ENCODE data around the gene DGKH.

The DGKH gene

GRCh38 chr13:42048342-42048683 lies at the start of gene DGKH:
Gene DGKH (plus strand): TSS chr13:42048648. CDS start chr13:42048774, 126 bp downstream.
- no peak for DNase-seq

GRCh38 chr13:42000846-42001245 lies 47.6 kb upstream of the DGKH start:
- DNase-seq = no peak

GRCh38 chr13:42001580-42001979 lies 46.9 kb upstream of the DGKH start:
- no peak for DNase-seq

GRCh38 chr13:42002066-42002465 lies 46.4 kb upstream of the DGKH start:
- no peak for DNase-seq

GRCh38 chr13:42007844-42008243 lies 40.6 kb upstream of the DGKH start:
- no peak for DNase-seq

- DNase-seq = no peak
Observed at GRCh38 chr13:42009057-42009456, 39.4 kb upstream of the DGKH start.

DNA sequence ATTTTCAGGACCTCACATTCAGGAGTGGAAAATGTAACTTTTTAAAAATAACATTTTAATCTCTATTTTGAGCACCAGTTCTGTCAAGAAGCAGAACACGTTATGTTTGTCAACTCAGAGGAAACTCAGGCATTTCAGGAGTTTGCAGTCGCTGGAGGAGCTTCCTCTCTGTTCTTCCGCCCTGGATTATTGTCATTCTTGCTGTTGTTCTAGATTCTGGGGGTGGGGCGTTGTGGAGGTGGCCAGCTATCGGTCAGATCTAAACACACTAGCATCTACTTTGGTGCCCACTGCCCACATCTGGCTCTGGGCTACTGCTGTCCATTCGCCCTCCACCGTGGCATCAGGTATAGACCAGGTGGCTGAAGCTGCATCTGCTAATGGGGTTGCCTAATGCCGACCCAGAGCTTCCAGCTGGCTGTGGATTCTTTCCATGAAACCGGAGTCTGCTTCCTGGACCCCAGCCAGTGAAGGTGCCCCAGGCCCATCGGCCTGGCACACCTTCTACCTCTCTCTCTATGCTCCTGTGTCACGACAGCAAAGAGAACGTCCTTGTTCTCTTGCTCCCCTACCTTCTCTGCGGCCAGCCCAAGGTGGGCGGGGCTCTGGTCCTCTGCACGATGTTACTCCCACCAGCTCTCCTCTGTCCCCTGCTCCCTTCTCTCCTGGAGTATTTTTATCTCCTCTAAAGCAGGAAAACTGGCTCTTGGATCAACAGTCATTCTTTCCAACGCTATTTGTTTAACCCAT lies 36.7 kb upstream of the DGKH start:
- DNase-seq = no peak

GRCh38 chr13:42014119-42014518 lies 34.3 kb upstream of the DGKH start:
- no peak for DNase-seq

- peak; percentile 26 for DNase-seq
Observed at GRCh38 chr13:42017264-42017663, 31.2 kb upstream of the DGKH start.

DNA sequence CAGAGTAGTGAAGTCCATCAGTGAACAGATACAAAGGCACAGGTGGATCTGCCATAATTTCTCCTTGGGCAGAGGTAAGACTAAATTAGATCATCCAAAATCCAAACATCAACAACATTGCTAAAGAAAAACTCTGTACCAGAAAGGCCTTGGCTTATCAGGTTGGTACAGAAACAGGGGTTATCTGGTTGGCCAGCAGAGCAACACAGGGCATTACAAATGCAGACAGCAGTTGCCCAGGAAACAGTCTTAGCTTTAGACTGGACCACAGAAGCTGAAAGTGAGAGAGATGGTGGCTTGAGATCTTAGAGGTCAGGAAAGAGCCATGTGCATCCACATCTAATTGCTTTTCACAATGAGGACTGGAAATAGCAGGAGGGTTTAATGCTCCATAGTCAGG lies 26.6 kb upstream of the DGKH start:
- DNase-seq = no peak

DNA sequence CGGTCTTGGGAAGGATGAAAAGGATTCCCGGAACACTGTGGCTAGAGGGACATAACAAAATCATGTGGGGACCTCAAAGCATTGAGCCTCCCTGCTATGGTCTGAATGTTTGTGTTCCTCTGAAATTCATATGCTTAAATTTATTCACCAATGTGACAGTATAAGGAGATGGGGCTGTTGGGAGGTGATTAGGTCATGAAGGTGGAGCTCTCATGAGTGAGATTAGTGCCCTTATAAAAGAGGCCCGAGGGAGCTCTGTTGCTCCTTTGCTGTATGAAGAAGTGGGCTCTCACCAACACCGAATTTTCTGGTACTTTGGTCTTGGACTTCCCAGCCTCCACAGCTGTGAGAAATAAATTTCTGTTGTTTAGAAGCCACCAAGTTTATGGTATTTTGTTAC lies 26.1 kb upstream of the DGKH start:
- no peak for DNase-seq

DNA sequence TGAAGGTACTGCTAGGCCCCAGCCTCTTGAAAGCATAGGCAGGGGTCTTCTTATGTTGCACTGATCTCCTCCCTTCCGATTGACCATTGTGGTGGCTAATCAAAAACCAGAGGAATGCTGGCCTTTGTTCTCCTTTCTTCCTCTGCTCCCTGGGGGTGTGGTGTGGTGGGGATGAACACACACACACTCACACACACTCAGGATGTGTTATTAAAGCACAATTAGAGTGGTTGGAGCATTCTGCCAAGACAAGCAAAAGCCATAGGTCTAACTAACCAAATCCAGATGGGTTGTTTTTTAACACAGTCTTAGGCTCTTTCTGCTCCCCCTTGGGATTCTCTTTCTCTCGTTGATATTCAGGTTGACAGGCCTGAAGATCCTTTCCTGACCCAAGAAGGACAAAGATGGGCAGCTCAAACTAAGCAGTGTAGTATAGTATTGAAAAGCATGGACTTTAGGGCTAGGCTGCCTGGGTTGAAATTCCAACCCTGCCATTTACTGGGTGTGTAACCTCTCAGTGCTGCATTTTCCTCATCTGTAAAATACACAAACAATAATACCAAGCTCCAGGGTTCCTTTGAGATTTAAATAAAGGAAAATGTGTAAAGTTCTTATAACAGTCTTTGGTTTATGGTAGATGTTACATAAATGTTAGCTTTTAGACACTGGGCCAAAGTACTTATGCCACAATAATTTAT lies 25.5 kb upstream of the DGKH start:
- DNase-seq = no peak

GRCh38 chr13:42027286-42027685 lies 21.2 kb upstream of the DGKH start:
- DNase-seq = no peak

DNA sequence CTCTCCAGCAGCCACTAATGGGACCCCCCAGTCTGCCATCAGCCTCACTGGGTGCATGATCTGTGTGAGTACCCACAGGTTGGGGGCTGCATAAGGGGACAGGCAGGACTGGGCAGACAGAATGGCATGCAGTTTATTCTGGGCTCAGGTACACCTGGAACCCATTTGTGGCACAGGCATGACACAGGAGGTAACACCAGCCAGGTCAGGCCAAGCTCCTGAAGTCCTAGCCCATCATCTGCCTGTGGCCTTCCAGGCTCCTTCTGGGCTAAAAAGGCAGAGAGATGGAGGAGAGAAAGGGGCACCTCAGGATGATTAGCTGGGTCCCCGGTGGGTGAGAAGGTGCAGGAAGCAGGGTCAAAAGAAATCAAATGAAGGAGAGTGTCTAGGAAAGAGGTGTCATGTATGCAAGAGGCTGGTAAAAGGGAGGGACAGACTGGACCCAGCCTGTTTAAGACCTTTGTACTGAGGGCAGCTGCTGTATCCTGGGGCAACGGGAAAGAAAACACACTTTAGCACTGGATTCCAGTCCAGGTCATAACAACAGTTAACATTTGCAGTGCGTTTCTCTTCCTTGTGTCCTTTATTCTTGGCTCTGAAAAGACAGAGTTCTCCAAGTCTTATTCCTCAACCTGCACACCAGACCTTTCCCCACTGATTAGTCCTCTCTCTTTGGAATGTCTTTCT lies 20.2 kb upstream of the DGKH start:
- no peak for DNase-seq

DNA sequence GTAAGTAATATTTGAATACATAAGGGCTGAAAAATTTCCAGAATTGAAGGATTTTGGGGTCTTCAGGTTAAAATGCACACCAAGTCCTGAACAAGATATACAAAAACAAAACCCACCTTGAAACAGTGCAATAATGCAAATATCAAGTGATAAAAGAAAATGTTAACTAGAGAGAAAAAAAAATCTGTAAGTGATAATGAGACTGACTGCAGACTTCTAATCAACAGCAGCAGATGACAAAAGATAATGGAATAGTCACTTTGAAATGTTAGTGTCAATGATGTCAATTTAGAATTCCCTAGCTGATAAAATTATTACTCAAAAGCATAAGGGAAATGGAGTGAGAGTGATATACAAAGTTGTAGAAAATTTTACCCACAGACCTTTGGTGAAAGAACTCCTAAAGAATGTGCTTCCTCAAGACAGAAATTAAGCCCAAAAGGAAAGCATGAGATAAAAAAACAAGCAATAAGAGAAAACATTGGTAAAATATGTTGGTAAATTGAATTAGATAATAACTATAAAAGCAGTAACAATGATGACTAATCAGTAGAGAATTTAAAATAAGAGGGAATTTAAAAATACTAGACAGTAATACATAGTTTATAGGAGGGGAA lies 12.4 kb upstream of the DGKH start:
- no peak for DNase-seq

DNA sequence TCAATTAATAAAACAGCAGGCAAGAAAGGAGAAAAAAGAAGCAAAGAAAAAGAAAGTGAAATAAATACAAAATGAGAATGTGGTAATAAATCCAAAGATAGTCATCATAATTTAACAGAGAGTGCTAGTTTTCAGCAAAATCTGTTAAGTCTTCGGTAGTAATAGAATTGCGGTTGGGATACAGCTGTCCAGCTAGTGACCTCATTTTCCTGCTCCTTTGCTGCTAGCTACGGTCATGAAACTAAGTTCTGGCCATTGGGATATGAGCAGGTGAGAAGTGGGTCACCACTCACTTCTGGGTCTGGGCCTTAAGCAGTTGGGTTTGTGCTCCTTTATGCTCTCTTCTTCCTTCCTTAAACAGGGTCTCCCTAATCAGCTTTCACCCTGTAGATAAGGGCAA lies 11.7 kb upstream of the DGKH start:
- no peak for DNase-seq

GRCh38 chr13:42038661-42039456 lies 9.6 kb upstream of the DGKH start:
- no peak for DNase-seq

- DNase-seq = no peak
Observed at GRCh38 chr13:42039457-42039945, 8.9 kb upstream of the DGKH start.

DNA sequence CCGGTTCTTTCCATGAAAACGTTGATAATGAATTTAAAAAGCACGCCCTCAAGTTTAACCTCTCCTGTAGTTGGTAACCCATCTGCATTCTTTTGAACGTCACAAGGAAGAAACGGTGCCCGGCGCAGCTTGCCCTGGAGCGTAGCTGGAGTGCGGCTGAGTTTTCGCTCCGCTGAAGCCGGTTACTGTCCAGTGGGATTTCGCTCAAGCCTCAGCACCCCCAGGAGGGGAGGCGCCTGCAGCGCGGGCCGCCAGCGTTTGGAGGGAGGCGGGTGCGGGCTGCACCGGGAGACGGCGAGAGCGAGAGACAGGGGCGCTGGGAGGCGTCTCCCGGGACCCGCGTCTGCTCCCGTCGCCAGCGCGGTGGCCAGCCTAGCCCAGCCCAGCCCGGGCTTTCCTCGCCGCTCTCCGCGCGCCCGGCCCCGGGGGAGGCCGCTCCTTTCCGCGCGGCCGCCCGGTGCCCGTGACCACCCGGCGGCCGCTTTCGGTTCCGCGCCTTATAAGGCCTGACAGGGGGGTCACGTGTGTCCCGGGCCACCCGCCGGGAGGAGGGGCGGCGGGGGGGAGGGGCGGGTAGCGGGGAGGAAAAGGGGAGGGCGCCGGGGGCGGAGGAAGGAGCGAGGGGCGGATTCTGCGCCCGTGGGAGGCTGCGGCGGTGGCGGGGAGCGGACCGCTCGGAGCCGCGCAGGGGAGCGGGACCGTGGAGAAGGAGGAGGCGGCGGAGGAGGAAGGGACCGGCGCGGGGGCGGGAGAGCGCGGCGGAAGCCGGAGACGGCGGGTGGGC lies 8.3 kb upstream of the DGKH start:
- peak; percentile 81 for DNase-seq

- no peak for DNase-seq
Observed at GRCh38 chr13:42040730-42041010, 7.8 kb upstream of the DGKH start.

GRCh38 chr13:42041011-42041683 lies 7.3 kb upstream of the DGKH start:
- peak; percentile 78 for DNase-seq

GRCh38 chr13:42041684-42042035 lies 6.8 kb upstream of the DGKH start:
- DNase-seq = peak; percentile 47
